OCI-LY3 (cell line): ENCODE results near the gene CCDC185.

Experiments used
- CTCF ChIP-seq: fragments of 200-600, 300-600 bp; sonication (generic); IDR thresholded peaks from 2 replicates; pipeline ENCODE4 v1.5.1; 2014; ENCODE audit warnings: antibody characterized with exemption, low read length, low read depth
- EZH2phosphoT487 ChIP-seq: fragments of 200-600 bp; shearing (Covaris generic); IDR thresholded peaks from 2 replicates; pipeline ENCODE4 v1.6.1; 2018; ENCODE audit warnings: antibody characterized with exemption, mixed run types, low read depth

DNA sequence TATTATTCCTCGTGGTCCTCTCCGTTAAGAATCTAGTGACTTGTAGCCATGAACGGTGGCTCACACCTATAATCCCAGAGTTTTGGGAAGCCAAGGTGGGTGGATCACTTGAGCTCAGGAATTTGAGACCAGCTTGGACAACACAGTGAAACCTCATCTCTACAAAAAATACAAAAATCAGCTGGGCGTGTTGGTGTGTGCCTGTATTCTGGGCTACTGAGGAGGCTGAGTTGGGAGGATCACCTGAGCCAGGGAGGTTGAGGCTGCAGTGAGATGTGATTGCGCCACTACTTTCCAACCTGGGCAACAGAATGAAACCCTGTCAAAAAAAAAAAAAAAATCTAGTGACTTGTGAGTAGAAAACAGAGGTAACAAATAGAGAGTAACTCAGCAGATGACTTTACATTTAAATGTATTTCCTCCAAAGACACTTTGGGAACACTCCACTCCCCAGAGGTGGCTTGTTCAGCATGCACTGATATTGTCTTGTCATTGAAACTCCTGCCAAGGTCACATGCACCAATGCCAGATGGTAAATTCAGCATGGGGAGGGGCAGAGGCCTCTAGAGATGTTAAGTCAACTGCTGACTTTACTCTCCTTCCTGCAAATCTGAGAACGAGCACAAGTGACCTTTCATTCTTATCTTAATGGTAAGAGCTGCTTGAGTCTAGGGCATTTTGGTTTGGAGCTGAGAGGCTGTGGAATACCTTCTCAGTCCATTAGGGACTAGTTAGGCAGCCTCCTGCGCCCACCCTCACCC is 24.9 kb downstream of the CCDC185 start:
- no peak for TF ChIP-seq CTCF
- no peak for TF ChIP-seq EZH2phosphoT487
